GM18870 (cell line): ENCODE measurements around the gene PARD3B.

ENCODE experiments used
- ATAC-seq: cut with Tn5 transposase; IDR thresholded peaks from one replicate; pipeline ENCODE4 v1.9.1; 2021; ENCODE audit warnings: moderate library complexity; ENCODE audit not compliant: unreplicated experiment

PARD3B gene

GRCh38 chr2:204885747-204886146, 340.5 kb downstream of the PARD3B start:
- no peak for ATAC-seq

- no peak for ATAC-seq
These were observed 341.4 kb downstream of the PARD3B start for GRCh38 chr2:204886713-204887112.

GRCh38 chr2:204888222-204888621, 342.9 kb downstream of the PARD3B start:
- ATAC-seq: no peak

- no peak for ATAC-seq
These were observed 345.4 kb downstream of the PARD3B start for GRCh38 chr2:204890680-204891079.

- no peak for ATAC-seq
These were observed 346.5 kb downstream of the PARD3B start for GRCh38 chr2:204891739-204892138.

GRCh38 chr2:204892506-204893255, 347.4 kb downstream of the PARD3B start:
- no peak for ATAC-seq

- ATAC-seq: no peak
These were observed 350.9 kb downstream of the PARD3B start for GRCh38 chr2:204896146-204896545.

- no peak for ATAC-seq
These were observed 352.3 kb downstream of the PARD3B start for GRCh38 chr2:204897561-204897960.

GRCh38 chr2:204898928-204899640, 353.8 kb downstream of the PARD3B start:
- no peak for ATAC-seq

- no peak for ATAC-seq
These were observed 354.7 kb downstream of the PARD3B start for GRCh38 chr2:204899983-204900382.

- no peak for ATAC-seq
These were observed 355.2 kb downstream of the PARD3B start for GRCh38 chr2:204900487-204900886.

GRCh38 chr2:204900910-204901309, 355.6 kb downstream of the PARD3B start:
- ATAC-seq: no peak

GRCh38 chr2:204901591-204901990, 356.3 kb downstream of the PARD3B start:
- no peak for ATAC-seq

GRCh38 chr2:204909791-204910190, 364.5 kb downstream of the PARD3B start:
- no peak for ATAC-seq

- ATAC-seq: no peak
These were observed 368.0 kb downstream of the PARD3B start for GRCh38 chr2:204913312-204913711.

- ATAC-seq: no peak
These were observed 368.7 kb downstream of the PARD3B start for GRCh38 chr2:204913854-204914464.

GRCh38 chr2:204914708-204915107, 369.4 kb downstream of the PARD3B start:
- no peak for ATAC-seq

GRCh38 chr2:204917089-204917701, 371.9 kb downstream of the PARD3B start:
- no peak for ATAC-seq

GRCh38 chr2:204920776-204921175, 375.5 kb downstream of the PARD3B start:
- ATAC-seq: no peak

- no peak for ATAC-seq
These were observed 378.7 kb downstream of the PARD3B start for GRCh38 chr2:204923957-204924356.

GRCh38 chr2:204931562-204931961, 386.3 kb downstream of the PARD3B start:
- no peak for ATAC-seq
